ENCODE results near the gene OR2T33. TPM values are rescaled to one million over a fixed set of nuclear protein-coding genes. Genes with fewer than 3 reads are reported as not detected.

The OR2T33 gene
- total RNA-seq, 1 experiment from 2014 or later: not detected

DNA sequence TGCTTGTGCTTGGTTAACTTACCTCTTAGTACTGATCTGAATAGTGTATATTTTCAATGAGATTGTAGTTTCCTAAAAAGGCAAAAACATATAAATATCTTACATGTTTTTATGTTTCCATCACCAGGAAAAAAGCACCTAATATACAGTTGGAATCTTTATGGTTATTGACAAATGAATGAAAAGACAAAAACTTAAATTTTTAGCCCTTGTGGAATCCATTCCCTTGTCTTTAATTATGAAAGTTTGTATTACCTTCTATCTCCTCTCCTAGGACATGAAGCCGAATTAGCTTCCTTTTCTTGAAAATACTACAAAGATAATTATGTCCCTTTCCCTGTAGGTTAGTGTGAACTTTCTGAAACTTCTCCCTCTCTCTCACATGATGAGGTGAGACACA, 25.5 kb upstream of the OR2T33 start, which contains the start of gene OR2T12:
TSS of gene OR2T12 (minus strand) at position 101 of the 400 bp plus-strand sequence. CDS start 7,846 bp downstream, outside the sequence.
- POLR2A ChIA-PET: no interaction called here
- CTCF ChIA-PET: no interaction called here

GRCh38 chr1:248288391-248288790, 10.6 kb upstream of the OR2T33 start:
- ATAC-seq (no peak), DNase-seq (ENCODE audit: low spot score) (no peak)
- peaks cover 8% of the 10 kb centered on the region for H3K27me3 Mint-ChIP-seq (ENCODE audit: low read depth)
- no peak overlapping the region for H3K27ac Mint-ChIP-seq
- ChIA-PET CTCF (no interaction called here), POLR2A (no interaction called here)
- H3K36me3 Mint-ChIP-seq: peaks cover 53% of the 10 kb centered on the region
- H3K4me3 Mint-ChIP-seq: no peak overlapping the region
- H3K9me3 Mint-ChIP-seq: peaks cover 72% of the 10 kb centered on the region
- no peaks in the 10 kb centered on the region for H3K4me1 Mint-ChIP-seq
- no peak for TF ChIP-seq ESRRA (CRISPR knock-in tag; IDR thresholded peaks at IDR 0.05; ENCODE audit: borderline replicate concordance)
- no peak for TF ChIP-seq MYBL2 (CRISPR knock-in tag; IDR thresholded peaks at IDR 0.05)
- TF ChIP-seq ZNF396 (CRISPR knock-in tag; IDR thresholded peaks at IDR 0.05; ENCODE audit: borderline replicate concordance): no peak
- TF ChIP-seq, protein P1, sequence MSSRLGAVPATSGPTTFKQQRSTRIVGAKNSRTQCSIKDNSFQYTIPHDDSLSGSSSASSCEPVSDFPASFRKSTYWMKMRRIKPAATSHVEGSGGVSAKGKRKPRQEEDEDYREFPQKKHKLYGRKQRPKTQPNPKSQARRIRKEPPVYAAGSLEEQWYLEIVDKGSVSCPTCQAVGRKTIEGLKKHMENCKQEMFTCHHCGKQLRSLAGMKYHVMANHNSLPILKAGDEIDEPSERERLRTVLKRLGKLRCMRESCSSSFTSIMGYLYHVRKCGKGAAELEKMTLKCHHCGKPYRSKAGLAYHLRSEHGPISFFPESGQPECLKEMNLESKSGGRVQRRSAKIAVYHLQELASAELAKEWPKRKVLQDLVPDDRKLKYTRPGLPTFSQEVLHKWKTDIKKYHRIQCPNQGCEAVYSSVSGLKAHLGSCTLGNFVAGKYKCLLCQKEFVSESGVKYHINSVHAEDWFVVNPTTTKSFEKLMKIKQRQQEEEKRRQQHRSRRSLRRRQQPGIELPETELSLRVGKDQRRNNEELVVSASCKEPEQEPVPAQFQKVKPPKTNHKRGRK (CRISPR knock-in tag; IDR thresholded peaks at IDR 0.05; ENCODE audit: borderline replicate concordance): no peak
- TF ChIP-seq NR2C2 (CRISPR knock-in tag; IDR thresholded peaks at IDR 0.05): no peak
- no peak for TF ChIP-seq ZNF416 (CRISPR knock-in tag; IDR thresholded peaks at IDR 0.05)
- TF ChIP-seq, protein P2, sequence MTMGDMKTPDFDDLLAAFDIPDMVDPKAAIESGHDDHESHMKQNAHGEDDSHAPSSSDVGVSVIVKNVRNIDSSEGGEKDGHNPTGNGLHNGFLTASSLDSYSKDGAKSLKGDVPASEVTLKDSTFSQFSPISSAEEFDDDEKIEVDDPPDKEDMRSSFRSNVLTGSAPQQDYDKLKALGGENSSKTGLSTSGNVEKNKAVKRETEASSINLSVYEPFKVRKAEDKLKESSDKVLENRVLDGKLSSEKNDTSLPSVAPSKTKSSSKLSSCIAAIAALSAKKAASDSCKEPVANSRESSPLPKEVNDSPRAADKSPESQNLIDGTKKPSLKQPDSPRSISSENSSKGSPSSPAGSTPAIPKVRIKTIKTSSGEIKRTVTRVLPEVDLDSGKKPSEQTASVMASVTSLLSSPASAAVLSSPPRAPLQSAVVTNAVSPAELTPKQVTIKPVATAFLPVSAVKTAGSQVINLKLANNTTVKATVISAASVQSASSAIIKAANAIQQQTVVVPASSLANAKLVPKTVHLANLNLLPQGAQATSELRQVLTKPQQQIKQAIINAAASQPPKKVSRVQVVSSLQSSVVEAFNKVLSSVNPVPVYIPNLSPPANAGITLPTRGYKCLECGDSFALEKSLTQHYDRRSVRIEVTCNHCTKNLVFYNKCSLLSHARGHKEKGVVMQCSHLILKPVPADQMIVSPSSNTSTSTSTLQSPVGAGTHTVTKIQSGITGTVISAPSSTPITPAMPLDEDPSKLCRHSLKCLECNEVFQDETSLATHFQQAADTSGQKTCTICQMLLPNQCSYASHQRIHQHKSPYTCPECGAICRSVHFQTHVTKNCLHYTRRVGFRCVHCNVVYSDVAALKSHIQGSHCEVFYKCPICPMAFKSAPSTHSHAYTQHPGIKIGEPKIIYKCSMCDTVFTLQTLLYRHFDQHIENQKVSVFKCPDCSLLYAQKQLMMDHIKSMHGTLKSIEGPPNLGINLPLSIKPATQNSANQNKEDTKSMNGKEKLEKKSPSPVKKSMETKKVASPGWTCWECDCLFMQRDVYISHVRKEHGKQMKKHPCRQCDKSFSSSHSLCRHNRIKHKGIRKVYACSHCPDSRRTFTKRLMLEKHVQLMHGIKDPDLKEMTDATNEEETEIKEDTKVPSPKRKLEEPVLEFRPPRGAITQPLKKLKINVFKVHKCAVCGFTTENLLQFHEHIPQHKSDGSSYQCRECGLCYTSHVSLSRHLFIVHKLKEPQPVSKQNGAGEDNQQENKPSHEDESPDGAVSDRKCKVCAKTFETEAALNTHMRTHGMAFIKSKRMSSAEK (CRISPR knock-in tag; IDR thresholded peaks at IDR 0.05; ENCODE audit: borderline replicate concordance): no peak
- TF ChIP-seq E2F1 (CRISPR knock-in tag; IDR thresholded peaks at IDR 0.05): no peak
- TF ChIP-seq, protein P3, sequence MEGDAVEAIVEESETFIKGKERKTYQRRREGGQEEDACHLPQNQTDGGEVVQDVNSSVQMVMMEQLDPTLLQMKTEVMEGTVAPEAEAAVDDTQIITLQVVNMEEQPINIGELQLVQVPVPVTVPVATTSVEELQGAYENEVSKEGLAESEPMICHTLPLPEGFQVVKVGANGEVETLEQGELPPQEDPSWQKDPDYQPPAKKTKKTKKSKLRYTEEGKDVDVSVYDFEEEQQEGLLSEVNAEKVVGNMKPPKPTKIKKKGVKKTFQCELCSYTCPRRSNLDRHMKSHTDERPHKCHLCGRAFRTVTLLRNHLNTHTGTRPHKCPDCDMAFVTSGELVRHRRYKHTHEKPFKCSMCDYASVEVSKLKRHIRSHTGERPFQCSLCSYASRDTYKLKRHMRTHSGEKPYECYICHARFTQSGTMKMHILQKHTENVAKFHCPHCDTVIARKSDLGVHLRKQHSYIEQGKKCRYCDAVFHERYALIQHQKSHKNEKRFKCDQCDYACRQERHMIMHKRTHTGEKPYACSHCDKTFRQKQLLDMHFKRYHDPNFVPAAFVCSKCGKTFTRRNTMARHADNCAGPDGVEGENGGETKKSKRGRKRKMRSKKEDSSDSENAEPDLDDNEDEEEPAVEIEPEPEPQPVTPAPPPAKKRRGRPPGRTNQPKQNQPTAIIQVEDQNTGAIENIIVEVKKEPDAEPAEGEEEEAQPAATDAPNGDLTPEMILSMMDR (IDR thresholded peaks at IDR 0.05): no peak

More for the DNA sequence above, 25.5 kb upstream of the OR2T33 start, which contains the start of gene OR2T12:
- Mint-ChIP-seq H3K27ac (no peak within 1 kb of the TSS), H3K4me1 (no peaks in the 10 kb centered on the region), H3K9me3 (peaks cover 72% of the 10 kb centered on the region), H3K36me3 (peaks cover 55% of the 10 kb centered on the region), H3K4me3 (no peak within 1 kb of the TSS), H3K27me3 (ENCODE audit: low read depth) (no peaks in the 10 kb centered on the region; the same call in 1 of the 2 replicates)
- no peak for DNase-seq (ENCODE audit: low spot score)
- TF ChIP-seq, protein P4, sequence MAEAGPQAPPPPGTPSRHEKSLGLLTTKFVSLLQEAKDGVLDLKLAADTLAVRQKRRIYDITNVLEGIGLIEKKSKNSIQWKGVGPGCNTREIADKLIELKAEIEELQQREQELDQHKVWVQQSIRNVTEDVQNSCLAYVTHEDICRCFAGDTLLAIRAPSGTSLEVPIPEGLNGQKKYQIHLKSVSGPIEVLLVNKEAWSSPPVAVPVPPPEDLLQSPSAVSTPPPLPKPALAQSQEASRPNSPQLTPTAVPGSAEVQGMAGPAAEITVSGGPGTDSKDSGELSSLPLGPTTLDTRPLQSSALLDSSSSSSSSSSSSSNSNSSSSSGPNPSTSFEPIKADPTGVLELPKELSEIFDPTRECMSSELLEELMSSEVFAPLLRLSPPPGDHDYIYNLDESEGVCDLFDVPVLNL (CRISPR knock-in tag; IDR thresholded peaks at IDR 0.05; ENCODE audit: borderline replicate concordance, low read depth): no peak
- no peak for TF ChIP-seq NR2C2 (CRISPR knock-in tag; IDR thresholded peaks at IDR 0.05)
- no peak for TF ChIP-seq HMGA2 (CRISPR knock-in tag; IDR thresholded peaks at IDR 0.05)
- TF ChIP-seq SMAD3 (CRISPR knock-in tag; IDR thresholded peaks at IDR 0.05; ENCODE audit: borderline replicate concordance): no peak
- TF ChIP-seq, protein P2 (CRISPR knock-in tag; IDR thresholded peaks at IDR 0.05; ENCODE audit: borderline replicate concordance): no peak
- TF ChIP-seq ZNF263 (CRISPR knock-in tag; IDR thresholded peaks at IDR 0.05; ENCODE audit: low read depth): no peak
- TF ChIP-seq ZNF416 (CRISPR knock-in tag; IDR thresholded peaks at IDR 0.05): no peak
- no peak for TF ChIP-seq MAX (CRISPR knock-in tag; IDR thresholded peaks at IDR 0.05)
- TF ChIP-seq KAT7 (CRISPR knock-in tag; IDR thresholded peaks at IDR 0.05; ENCODE audit: borderline replicate concordance): no peak
- TF ChIP-seq ZMAT4 (CRISPR knock-in tag; IDR thresholded peaks at IDR 0.05): no peak
- TF ChIP-seq TEAD4 (CRISPR knock-in tag; IDR thresholded peaks at IDR 0.05): no peak
- TF ChIP-seq NFATC4 (CRISPR knock-in tag; IDR thresholded peaks at IDR 0.05): no peak
- TF ChIP-seq MXD4 (CRISPR knock-in tag; IDR thresholded peaks at IDR 0.05; ENCODE audit: borderline replicate concordance): no peak
- no peak for TF ChIP-seq ZBTB21 (CRISPR knock-in tag; IDR thresholded peaks at IDR 0.05; ENCODE audit: borderline replicate concordance)
- no peak for TF ChIP-seq ATF1 (CRISPR knock-in tag; IDR thresholded peaks at IDR 0.05)
- ATAC-seq: no peak
